HG03175 (cell line): ENCODE data around the gene STK4.

Experiments used
- ATAC-seq: cut with Tn5 transposase; IDR thresholded peaks from one replicate; pipeline ENCODE4 v1.9.1; 2021; ENCODE audit warnings: mild to moderate bottlenecking, moderate library complexity; ENCODE audit not compliant: unreplicated experiment

STK4 gene

GRCh38 chr20:45104786-45105185 lies 138.5 kb downstream of the STK4 start:
- ATAC-seq, result no peak

GRCh38 chr20:45105317-45105716 lies 139.0 kb downstream of the STK4 start:
- no peak for ATAC-seq

- ATAC-seq, result no peak
These were observed 143.3 kb downstream of the STK4 start for GRCh38 chr20:45109634-45110033.

GRCh38 chr20:45110301-45110700 lies 144.0 kb downstream of the STK4 start:
- ATAC-seq, result no peak

GRCh38 chr20:45111285-45111684 lies 145.0 kb downstream of the STK4 start:
- ATAC-seq, result no peak

- ATAC-seq, result no peak
These were observed 145.6 kb downstream of the STK4 start for GRCh38 chr20:45111799-45112471.

- ATAC-seq, result no peak
These were observed 146.4 kb downstream of the STK4 start for GRCh38 chr20:45112754-45113153.

GRCh38 chr20:45113865-45114264 lies 147.6 kb downstream of the STK4 start:
- ATAC-seq, result no peak

GRCh38 chr20:45114465-45115385 lies 148.4 kb downstream of the STK4 start, which contains the start of gene WFDC5:
TSS of gene WFDC5 (minus strand) at chr20:45115174. CDS start at chr20:45115083, 91 bp downstream.
- ATAC-seq, result no peak

GRCh38 chr20:45115386-45115774 lies 149.1 kb downstream of the STK4 start:
- ATAC-seq, result no peak

- no peak for ATAC-seq
These were observed 149.5 kb downstream of the STK4 start for GRCh38 chr20:45115829-45116228.

GRCh38 chr20:45117581-45117980 lies 151.3 kb downstream of the STK4 start:
- ATAC-seq, result no peak

- no peak for ATAC-seq
These were observed 151.7 kb downstream of the STK4 start for GRCh38 chr20:45118028-45118427.

- ATAC-seq, result no peak
These were observed 153.4 kb downstream of the STK4 start for GRCh38 chr20:45119556-45120266.

GRCh38 chr20:45121388-45121787 lies 155.1 kb downstream of the STK4 start:
- ATAC-seq, result no peak

- no peak for ATAC-seq
These were observed 158.1 kb downstream of the STK4 start, which contains the start of gene WFDC12 for GRCh38 chr20:45124365-45124764. TSS of gene WFDC12 (minus strand) at chr20:45124465. CDS start at chr20:45124447, 18 bp downstream.

- no peak for ATAC-seq
These were observed 161.8 kb downstream of the STK4 start for GRCh38 chr20:45128099-45128498.
